ENCODE results near the gene RTL1.

DNA sequence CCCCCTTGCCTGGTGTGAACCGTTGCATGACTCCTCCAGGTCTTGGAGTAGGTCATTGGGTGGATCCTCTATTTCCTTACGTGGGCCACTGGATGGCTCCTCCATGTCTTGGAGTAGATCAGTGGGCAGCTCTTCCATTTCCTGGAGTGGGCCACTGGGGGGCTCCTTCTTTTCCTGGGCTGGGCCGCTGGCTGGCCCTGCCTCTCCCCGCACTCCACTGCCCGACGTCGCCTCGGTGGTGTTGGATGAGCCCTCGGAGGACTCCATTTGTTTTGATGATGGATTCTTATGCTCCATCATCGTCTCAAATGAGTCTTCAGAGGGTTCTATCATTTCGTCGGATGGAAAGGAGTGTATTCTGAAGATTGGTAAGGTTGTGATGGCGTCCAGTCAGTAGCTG lies 19.1 kb downstream of the RTL1 start:
- TF ChIP-seq CTCF (IDR thresholded peaks at IDR 0.05) (no peak), POLR2A (IDR thresholded peaks at IDR 0.05) (no peak), EP300 (IDR thresholded peaks at IDR 0.05) (no peak), POLR2AphosphoS5 (IDR thresholded peaks at IDR 0.05) (no peak)

All from stomach (tissue), 4 donors.